ENCODE data around the gene SEC14L2.
A peak's percentile ranks its signal among the peaks of the same experiment; 100 is the strongest.

The SEC14L2 gene

DNA sequence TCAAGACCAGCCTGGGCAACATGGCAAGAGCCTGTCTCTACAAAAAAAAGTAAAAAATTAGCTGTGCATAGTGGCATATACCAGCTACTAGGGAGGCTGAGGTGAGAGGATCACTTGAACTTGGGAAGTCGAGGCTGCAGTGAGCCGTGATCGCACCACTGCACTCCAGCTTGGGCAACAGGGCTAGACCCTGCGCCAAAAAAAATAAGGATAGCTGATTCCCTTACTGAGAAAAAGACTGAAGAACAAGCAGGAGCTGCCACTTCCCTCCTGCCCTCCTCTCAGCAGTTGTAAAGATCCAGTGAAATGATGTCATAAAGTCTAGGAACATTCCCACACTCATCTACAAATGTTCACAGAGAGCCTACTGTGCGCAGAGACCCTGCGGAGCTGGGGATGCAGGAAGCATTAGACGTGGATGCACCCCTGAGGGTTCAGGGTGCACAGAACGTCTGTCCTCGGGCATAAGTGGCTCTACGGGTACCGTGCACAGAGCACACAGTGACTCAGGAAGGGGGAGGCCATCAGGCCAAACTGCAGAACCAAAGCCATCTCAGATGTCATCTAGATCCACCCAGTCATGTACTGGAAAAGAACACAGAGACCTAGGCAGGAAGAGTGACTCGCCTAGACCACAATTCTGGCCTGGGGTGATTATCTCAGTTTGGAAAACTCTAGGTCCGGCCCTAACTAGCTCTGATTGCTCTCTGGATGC lies 11.7 kb downstream of the SEC14L2 start:
- no peak for DNase-seq

DNA sequence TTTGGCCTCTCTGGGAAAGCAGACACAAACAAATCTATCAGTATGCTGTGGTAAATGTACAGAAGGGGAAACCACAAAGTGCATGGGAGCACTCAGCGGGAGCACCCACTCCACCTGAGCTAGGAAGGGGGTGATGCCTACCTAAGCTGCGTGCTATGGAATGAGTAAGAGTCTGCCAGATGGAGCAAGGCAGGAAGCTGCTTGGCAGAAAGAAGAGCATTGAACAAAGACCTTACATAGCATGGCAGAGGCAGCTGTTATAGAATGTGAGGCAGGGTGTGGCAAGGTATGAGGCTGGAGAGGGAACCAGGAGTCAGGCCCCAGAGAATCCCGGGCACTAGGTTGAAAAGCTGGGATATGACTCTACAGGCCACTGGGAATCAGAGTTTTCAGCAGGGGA lies 15.0 kb downstream of the SEC14L2 start:
- DNase-seq: no peak

DNA sequence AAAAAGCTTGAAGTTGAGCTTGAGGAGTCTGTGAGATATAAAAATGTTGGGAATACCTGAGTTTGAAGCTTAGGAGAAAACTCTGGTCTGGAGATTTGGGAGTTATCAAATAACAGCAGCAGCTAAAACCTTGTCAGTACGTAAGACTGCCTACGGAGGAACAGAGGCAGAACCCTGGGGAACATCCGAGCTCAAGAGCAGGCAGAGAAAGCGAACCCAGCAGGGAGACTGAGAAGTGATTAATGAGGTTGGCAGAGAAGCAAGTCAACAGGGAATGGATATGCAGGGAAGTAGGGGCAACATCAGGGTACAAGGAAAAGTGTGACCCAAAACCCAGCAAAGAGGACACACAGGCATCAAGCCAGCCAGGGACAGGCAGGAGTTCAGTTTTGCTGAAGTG lies 16.2 kb downstream of the SEC14L2 start:
- DNase-seq: no peak

DNA sequence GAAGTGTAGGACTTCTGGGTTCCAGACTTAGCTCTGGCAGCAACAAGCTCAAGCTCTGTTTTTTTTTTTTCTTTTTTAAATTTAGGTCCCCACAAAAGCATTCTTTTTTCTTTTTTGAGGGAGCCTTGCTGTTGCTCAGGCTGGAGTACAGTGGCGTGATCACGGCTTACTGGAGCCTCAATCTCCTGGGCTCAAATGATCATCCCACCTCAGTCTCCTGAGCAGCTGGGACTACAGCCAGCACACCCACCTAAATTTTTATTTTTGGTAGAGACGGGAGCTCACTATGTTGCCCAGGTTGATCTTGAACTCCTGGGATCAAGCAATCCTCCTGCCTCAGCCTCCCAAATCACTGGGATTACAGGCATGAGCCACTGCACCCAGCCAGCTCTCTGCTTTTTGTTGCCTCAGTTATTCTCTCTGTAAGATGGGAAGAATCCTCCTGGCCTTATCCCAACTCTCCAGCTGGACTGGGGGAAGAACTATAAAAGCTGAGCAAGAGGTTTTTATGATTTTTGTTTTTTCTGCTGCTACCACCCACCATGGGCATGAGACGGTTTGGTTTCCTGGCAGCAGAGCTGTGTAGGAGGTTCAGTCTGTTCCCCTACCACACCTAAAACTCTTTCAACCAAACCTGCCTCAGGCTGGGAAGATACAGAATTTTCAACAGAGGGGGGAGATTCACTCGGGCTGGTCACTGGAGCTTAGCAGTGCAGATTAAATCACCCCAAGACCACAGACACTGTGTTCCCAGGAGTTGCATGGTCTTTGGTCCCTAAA lies 17.1 kb downstream of the SEC14L2 start:
- no peak for DNase-seq

DNA sequence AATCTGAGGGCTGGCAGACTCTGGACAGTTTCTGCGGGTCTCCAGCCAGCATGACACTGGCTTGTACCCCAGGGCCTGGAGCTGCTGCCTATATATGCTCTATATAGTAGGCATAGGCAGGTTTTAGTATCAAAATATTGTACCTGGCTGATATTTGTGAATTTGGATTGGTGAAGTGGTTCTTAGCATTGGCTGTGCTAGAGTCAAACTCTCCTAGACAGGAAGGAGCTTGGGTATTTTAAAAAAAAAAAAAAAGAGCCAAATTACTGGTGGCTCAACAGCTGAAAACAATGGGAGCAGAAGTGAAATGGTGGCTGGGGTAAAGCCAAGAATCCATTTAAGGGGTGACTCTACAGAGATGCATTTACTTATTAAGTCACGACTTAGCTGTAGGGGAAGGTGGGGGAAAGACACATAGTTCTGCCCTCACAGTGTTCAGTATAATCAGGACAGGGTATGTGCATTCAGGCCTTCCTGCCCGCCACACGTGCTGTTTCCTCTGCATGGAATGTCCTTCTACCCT lies 17.8 kb downstream of the SEC14L2 start:
- no peak for DNase-seq

DNA sequence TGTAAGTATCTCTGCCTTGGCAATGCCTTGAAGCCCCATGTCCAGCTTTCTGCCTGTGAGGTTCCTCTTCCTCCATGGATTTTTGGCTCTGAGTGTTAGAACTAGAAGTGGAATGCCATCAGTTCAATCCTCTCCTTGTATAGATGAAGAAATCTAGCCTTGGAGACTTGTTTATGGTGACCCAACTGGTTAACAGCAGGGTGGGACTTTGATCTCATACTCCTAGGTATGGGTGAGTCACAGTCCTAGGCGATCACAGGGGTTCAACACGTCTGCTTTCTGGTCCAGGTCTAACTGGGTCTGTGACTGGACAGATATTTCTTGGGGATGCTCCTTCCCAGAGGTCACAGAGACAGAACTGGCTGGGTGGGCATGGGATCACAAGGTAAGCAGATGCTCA lies 19.6 kb downstream of the SEC14L2 start:
- DNase-seq: no peak

DNA sequence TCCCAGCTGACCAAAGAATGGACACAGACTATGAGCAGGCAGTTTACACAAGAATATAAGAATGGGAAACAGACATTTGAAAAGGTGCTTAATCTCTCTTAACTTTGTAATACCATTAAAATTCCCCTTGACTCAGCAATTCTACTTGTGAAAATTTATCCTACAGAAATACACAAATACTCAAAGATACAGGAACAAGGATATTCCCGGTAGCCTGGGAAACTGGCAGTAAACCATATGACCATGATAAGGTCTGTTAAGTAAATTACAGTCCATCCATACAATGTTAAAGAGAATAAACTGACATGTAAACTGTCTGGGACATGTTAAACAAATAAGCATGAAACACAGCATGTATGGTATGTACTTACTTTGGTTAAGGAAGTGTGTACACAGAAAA lies 20.0 kb downstream of the SEC14L2 start:
- DNase-seq: no peak

DNA sequence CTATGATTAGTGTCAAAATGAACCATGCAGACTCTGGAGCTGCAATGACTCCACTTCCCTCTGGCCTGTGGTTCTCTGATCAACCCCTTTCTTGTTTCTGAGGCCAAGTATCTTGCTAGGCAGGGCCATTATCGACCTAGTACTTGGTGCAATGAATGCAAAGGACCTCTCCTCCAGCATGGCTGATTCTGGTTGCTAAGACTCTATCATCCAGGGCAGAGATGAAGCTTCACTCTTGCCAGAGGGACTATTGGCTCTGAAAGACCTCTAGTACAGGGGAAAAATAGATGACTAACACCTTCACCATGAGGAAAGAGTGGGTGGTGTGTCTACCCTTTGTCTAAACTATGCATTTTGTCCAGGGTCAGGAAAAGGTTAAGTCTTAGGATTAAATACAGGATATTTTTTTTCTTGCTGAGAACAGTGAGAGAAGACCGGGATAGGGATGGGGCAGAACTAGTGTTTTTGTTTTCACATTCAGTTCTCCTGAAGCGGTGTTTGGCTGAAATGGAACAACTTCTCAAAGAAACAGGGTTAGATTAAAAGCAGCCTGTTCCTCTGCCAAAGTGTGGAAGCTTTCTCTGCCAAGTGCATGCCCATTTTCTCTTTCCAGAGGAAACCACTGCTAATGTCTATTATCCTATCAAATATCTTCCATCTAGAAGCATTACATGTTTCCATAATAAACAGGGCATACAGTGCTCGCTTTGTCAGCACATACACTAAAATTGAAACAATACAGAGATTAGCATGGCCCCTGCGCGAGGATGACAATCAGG lies 23.7 kb downstream of the SEC14L2 start:
- DNase-seq: no peak

DNA sequence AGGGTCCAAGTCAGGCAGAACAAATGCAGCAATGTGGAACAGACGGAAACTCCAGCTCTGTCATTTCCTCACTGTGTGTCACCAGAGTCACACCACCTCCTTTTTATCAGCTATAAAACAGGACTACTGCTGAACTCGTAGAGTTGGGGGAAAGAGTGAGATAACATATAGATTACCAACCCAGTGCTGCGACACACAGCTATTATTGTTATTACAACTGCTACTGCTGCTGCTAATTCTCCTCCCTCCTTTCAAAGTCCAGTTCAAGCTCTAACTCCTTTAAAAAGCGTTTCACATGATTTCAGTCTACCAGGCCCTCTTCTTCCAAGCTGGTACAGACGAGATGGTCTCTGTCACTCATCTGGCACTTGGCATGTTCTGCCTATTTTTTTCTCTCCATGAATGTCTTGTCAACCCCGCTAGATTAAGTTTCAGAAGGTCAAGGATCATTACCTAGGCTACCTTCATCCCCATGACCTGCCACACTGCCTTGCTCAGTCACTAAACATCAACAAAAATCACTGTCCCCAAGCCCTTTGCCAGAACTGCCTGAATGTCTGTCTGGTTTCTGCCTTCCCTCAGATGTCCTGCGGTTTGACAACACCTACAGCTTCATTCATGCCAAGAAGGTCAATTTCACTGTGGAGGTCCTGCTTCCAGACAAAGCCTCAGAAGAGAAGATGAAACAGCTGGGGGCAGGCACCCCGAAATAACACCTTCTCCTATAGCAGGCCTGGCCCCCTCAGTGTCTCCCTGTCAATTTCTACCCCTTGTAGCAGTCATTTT lies 25.1 kb downstream of the SEC14L2 start:
- DNase-seq: no peak

DNA sequence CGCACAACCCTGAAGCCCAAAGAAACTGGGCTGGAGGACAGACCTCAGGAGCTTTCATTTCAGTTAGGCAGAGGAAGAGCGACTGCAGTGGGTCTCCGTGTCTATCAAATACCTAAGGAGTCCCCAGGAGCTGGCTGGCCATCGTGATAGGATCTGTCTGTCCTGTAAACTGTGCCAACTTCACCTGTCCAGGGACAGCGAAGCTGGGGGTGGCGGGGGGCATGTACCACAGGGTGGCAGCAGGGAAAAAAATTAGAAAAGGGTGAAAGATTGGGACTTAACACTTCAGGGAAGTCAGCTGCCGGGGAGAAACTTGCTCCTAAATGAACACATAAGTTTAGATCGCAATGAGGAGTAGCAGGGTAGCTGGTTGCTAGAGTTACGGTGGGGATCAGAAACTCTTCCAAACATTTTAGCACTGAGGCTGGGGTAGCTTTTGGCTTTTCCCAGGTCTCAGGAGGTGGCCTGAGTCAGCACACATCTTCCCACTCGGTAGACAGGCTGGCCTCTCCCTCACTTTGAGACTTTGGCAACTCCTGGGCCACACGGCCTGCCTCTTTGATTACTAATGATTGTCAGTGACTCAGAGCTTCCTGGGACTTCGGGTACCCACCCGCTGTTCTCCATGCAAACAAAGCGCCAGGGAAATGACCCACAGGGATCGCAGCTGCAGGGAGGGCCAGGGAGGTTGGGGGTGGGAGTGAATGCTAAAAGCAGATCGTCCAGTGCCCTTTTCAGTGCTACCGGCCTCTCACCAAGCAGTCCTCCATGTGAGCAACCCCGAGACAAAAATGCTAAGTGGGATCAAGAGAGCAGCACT lies 25.9 kb downstream of the SEC14L2 start:
- no peak for DNase-seq

DNA sequence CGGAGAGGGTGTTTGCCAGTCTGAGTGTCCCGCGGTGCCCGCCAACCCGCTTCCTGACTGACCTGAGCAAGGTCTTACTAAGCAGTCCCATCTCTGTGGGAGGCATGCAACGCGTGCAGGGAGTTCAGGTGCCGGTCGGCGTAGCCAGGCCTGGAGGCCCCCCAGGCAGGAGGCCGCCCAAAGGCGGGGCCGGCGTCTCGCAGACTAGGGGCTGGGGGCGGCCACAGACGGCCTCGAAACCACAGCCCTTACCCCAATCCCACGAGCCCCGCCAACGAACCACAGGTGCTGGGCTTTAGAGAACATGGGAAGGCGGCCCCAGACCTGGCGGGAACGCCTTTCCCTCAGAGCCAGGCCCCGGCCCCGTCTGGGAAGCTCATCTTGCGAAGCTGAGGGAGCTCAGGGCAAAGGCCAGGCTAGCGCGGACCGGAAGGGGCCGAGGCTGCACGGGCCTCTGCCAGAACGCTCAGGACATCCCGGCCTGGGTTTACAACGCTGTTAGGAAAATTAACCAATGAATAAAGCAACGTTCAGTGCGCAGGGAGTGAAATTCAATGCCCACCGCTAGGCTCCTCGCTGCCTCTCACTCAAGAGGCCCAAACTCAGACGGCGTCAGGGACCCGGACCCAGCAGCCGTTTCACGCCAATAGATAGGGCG lies 26.6 kb downstream of the SEC14L2 start:
- DNase-seq: peak; percentile 74

DNA sequence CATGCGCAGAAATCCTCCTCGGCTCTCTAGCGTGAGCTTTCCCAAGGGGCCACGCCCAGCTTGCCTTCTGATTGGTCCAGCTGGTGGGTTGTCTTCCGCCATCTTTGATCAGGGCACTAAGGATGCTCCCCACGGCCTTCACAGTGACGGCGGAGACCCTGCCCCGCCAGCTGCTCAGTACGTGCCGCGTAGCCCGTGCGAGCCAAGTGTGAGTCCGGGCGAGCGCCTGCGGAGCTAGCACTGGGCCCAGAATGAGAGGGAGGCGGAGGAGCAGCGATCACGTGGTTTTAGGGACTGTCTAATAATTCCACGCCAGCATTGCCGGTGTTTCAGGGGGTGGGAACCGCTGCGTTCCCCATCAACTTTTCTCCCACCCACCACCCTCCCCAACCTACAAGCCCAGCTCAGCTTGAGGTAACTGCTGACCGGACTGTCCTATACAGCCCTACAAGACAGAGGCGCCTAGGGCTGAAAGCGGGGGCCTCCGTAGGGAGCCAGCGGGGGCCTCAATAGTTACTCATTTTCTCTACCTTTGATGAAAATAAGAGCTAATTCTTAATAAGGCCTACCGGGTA lies 27.2 kb downstream of the SEC14L2 start:
- peak; percentile 99 for DNase-seq

DNA sequence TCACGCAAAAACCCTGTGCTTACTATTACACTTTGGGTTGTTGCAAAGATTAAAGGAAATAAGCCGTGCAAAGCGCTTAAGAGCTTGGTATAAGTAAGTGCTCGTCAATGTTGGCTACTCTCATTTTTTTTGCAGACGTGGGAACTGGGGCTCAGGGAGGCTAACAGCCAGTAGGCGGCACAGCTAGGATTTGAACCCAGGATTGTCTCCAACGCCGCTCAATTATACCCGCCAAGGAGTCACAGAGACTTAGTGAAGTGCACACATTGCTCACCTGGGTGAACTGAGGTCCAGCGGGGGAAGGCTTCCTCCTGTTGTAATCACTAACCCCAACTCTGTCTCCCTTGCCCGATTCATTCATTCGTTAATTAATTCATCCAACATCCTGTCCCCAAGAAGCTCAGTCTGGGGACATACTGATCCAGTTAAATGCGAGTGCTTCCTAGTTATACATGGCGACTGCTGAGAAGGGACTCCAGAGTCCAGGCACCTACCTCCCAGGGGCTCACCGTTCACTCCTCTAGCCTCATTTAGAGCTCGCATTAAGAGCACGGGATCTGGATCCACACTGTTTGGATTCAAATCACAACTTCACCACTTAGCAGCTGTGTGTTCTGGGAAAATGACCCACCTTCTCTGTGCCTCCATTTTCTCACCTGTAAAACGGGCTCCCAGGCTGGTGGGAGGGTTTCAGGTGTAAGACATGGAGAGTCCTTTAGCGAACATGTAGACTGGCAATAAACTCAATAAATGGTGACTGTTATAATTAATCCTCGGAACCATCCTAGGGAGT lies 27.9 kb downstream of the SEC14L2 start:
- no peak for DNase-seq

DNA sequence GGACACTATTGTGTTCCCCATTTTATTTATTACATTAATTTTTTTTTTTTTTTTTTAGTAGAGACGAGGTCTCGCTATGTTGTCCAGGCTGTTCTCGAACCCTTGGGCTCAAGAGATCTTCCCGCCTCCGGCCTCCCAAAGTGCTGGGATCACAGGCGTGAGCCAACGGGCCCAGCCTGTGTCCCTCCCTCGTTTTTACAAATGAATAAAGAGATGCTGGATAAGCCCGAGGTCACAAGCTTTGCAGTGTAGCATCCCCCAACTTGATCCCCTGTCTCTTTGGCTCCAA lies 28.5 kb downstream of the SEC14L2 start:
- no peak for DNase-seq

DNA sequence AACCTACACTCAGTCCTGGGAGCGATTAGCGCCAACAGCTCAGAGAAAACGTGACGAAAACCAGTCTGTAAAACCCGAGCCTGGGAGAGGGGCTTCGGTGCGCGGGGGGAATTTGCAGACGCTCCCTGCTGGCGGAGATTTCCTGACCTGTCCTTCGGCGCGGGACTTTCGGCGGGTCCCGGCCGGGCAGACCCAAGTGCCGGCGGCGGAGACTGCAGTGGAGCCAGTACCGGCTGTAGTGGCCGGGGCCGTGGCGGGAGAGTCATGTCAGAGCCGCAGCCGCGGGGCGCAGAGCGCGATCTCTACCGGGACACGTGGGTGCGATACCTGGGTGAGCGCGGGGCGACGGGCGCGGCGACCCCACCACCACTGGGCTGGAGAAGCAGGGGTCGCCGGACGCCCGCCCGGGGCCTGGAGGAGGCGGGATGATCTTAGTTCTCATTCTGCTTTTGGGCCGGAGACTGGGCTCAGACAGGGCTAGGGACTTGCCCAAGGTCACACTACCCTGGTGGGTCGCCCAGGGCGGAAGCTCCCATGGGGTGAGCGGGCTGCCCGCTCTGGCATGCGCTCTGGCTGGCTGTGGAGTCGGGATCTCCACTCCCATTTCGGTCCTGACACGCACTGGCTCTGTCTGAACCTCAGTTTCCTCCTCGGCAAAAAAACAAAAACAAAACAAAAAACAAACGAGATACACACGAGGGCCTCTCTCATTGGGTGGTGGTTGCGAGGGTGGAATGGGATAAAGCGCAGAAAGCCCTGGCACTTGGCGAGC lies 29.0 kb downstream of the SEC14L2 start, which contains the start of gene MTFP1:
TSS of gene MTFP1 (plus strand) at position 153 of the 772 bp plus-strand sequence. CDS start at position 265, 112 bp downstream.
- DNase-seq: peak; percentile 62

DNA sequence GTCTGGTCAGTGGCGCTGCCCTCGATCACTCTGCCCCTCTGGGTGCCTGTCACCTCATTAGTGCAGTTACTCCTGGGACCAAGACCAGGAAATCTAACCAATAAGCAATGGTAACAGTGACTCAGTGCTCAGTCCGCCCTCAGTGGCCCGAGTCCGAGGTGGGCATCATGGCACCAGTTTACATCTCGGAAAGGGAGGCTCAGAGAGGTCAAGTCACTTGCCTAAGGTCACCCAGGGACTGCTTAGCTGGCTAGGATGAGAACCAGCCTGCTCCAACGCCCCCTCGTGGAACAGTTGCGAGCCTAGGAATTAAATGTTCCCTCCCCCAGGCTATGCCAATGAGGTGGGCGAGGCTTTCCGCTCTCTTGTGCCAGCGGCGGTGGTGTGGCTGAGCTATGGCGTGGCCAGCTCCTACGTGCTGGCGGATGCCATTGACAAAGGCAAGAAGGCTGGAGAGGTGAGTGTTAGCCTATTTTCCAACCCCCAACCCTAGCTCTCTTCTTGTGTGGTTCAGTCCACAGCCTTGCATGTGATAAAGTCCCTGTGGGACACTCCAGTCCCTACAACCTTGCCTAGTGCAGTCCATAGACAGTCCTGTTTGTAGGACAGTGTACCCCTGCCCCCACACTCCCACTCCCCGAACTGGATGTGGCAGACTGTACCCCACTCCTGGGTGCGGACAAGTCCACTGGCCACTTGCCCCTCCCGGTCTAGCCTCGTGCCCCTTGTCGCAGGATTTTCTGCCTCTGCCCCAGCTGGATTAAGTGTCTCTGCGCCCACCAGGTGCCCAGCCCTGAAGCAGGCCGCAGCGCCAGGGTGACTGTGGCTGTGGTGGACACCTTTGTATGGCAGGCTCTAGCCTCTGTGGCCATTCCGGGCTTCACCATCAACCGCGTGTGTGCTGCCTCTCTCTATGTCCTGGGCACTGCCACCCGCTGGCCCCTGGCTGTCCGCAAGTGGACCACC lies 29.9 kb downstream of the SEC14L2 start:
- peak; percentile 51 for DNase-seq

DNA sequence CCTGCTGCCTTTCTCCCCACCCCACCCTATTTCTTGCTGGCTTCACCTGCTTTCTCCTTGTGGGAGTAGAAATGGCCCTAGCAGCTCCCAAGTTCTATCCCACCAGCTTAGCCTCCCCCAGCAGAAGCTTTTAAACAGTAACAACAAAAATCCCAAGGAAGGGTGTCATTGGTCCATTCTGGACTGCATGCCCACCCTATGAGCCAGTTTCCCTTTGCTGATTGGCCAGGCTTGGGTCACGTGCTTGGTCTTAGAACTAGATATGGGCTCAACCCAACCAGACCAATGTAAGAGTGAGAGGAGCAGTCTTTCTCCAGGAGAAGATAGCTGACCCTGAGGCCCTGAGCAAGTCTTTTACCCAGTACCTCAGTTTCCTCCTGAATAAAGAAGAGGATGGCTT lies 31.1 kb downstream of the SEC14L2 start:
- no peak for DNase-seq

DNA sequence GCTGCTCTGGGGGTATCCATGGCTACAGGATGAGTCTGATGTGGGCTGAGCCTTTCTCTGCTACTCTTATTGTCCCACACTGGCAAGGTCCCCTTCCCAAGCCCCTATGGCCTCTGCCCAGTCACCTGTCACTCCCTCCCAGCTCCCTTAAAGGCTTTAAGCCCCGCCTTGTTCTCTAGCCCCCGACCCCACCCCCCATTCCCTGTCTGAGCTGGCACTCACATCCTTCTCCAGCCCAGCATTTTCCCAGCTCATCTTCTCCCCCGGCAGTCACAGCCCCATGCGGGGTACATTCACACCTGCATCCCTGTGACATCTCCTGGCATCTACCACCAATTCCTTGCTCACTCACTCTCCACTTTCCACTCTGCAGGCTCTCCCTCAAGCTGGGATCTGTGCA lies 33.1 kb downstream of the SEC14L2 start:
- DNase-seq: no peak
